ENCODE data around the gene LRRC8D. TPM values are rescaled to one million over a fixed set of nuclear protein-coding genes. Genes with fewer than 3 reads are reported as not detected.

Gene LRRC8D
- total and polyA plus RNA-seq, 9 of the 15 experiments (the other 6 are each of a cell fraction or from before 2014, with no cell fraction given) = 3.4 to 53.9 (median 15.9) TPM

- TF ChIP-seq RBM14 (IDR thresholded peaks at IDR 0.05; ENCODE audit: borderline replicate concordance, insufficient read depth, low read depth, low read length) (no peak), LARP7 (IDR thresholded peaks at IDR 0.05) (no peak), ELF4 (CRISPR knock-in tag; IDR thresholded peaks at IDR 0.05) (no peak), MGA (IDR thresholded peaks at IDR 0.05) (no peak), FOXK1 (CRISPR knock-in tag; IDR thresholded peaks at IDR 0.05; ENCODE audit: borderline replicate concordance) (no peak), ZNF274 (IDR thresholded peaks at IDR 0.05; ENCODE audit: borderline replicate concordance, low read depth, low read length) (no peak), YBX1 (IDR thresholded peaks at IDR 0.05) (no peak), RBFOX2 (IDR thresholded peaks at IDR 0.05; ENCODE audit: low read depth, low read length) (no peak), RBM34 (IDR thresholded peaks at IDR 0.05; ENCODE audit: borderline replicate concordance, insufficient read depth, low read length) (no peak), ATF6 (CRISPR knock-in tag; IDR thresholded peaks at IDR 0.05) (no peak), TAF15 (IDR thresholded peaks at IDR 0.05; ENCODE audit: low read depth, low read length) (no peak), HBP1 (CRISPR knock-in tag; IDR thresholded peaks at IDR 0.05) (no peak), MTF1 (CRISPR knock-in tag; IDR thresholded peaks at IDR 0.05; ENCODE audit: borderline replicate concordance) (no peak), PURB (CRISPR knock-in tag; IDR thresholded peaks at IDR 0.05; ENCODE audit: low read depth) (no peak)
Observed at GRCh38 chr1:89887270-89887669, 66.4 kb downstream of the LRRC8D start (continued).
